H1 (cell line): ENCODE measurements around the gene DLGAP3. TPM values are rescaled to one million over a fixed set of nuclear protein-coding genes. Genes with fewer than 3 reads are reported as not detected.

Source experiments
- CTCF ChIA-PET: fragments of 300-600 bp; sonication (Branson Sonifier 250); formaldehyde crosslinking; loops from one replicate; lab custom pipeline; 2021; ENCODE audit not compliant: partially characterized antibody; lab: Charles Lee
- POLR2A ChIA-PET: fragments of 300-600 bp; sonication (Branson Sonifier 250); formaldehyde crosslinking; loops from one replicate; lab custom pipeline; 2021; ENCODE audit warnings: inconsistent platforms; ENCODE audit not compliant: partially characterized antibody; lab: Charles Lee
- DNase-seq, 2 experiments: peaks; one replicate each; pipeline versions ENCODE4 v3.0.0 to v3.0.0-alpha.2; 2010 to 2022; ENCODE audit warnings: low spot score in 2 of 2, low read depth in 1 of 2, mixed read lengths in 1 of 2
- FAIRE-seq: peaks from 2 replicates; lab custom pipeline; 2011; peaks lifted over from hg19 to GRCh38; lab: Jason Lieb, UNC
- H2AFZ ChIP-seq: 2 replicates; pipeline ENCODE4 v1.8.1; 2012; ENCODE audit warnings: low read length, inconsistent platforms
- H2AK5ac ChIP-seq: 2 replicates; pipeline ENCODE4 v1.6.1; 2013; ENCODE audit warnings: low read depth, low read length
- H2BK120ac ChIP-seq: replicated peaks from 2 replicates; pipeline ENCODE3; 2013; ENCODE audit warnings: low read depth, low read length, inconsistent platforms
- H2BK12ac ChIP-seq: 2 replicates; pipeline ENCODE4 v1.6.1; 2013; ENCODE audit warnings: low read depth, low read length
- H2BK15ac ChIP-seq: 2 replicates; pipeline ENCODE4 v1.6.1; 2013; ENCODE audit warnings: low read length
- H2BK20ac ChIP-seq: 2 replicates; pipeline ENCODE4 v1.6.1; 2013; ENCODE audit warnings: low read length
- H2BK5ac ChIP-seq: 2 replicates; pipeline ENCODE4 v1.6.1; 2013; ENCODE audit warnings: low read depth, low read length
- H3K14ac ChIP-seq: 2 replicates; pipeline ENCODE4 v1.6.1; 2013; ENCODE audit warnings: inconsistent platforms; ENCODE audit not compliant: insufficient read length
- H3K18ac ChIP-seq: 2 replicates; pipeline ENCODE4 v1.6.1; 2013; ENCODE audit warnings: low read length; ENCODE audit errors: extremely low read depth
- H3K23ac ChIP-seq: 2 replicates; pipeline ENCODE4 v1.6.1; 2013; ENCODE audit warnings: inconsistent platforms; ENCODE audit not compliant: insufficient read length
- H3K23me2 ChIP-seq: 2 replicates; pipeline ENCODE4 v1.6.1; 2013; ENCODE audit warnings: low read depth, low read length
- H3K27ac ChIP-seq: 2 replicates; pipeline ENCODE4 v1.6.1; 2011; ENCODE audit warnings: low read depth, low read length, inconsistent platforms
- H3K27me3 ChIP-seq, 4 experiments: replicated peaks in 1 of 4; 1 replicate in 1 of 4; 2 replicates in 3 of 4; pipeline versions ENCODE4 v1.6.1 to v1.8.1; 2011 to 2013; ENCODE audit warnings: low read length in 3 of 4, mild to moderate bottlenecking in 3 of 4, inconsistent platforms in 2 of 4, mixed read lengths in 2 of 4, moderate library complexity in 1 of 4; ENCODE audit not compliant: control insufficient read depth in 3 of 4, insufficient read depth in 3 of 4; ENCODE audit errors: extremely low read depth in 1 of 4
- H3K36me3 ChIP-seq, 4 experiments: 2 replicates each; pipeline versions ENCODE4 v1.6.1 to v1.8.1; 2011 to 2013; ENCODE audit warnings: mild to moderate bottlenecking in 4 of 4, low read length in 3 of 4, moderate library complexity in 2 of 4, control low read depth in 1 of 4, inconsistent platforms in 1 of 4; ENCODE audit not compliant: insufficient read depth in 4 of 4, control insufficient read depth in 2 of 4
- H3K4ac ChIP-seq: replicated peaks from 2 replicates; pipeline ENCODE3; 2013; ENCODE audit warnings: low read length, low read depth, mixed read lengths, inconsistent platforms; ENCODE audit not compliant: insufficient read length
- H3K4me1 ChIP-seq, 4 experiments: replicated peaks in 1 of 4; 1 replicate in 1 of 4; 2 replicates in 3 of 4; pipeline versions ENCODE4 v1.6.1 to v1.8.1; 2011 to 2013; ENCODE audit warnings: low read length in 3 of 4, inconsistent platforms in 2 of 4, mixed read lengths in 1 of 4; ENCODE audit not compliant: insufficient read depth in 4 of 4, control insufficient read depth in 3 of 4
- H3K4me2 ChIP-seq, 2 experiments: 2 replicates each; pipeline versions ENCODE4 v1.6.1 to v1.8.1; 2011 to 2013; ENCODE audit warnings: low read depth in 2 of 2, low read length in 2 of 2, control low read depth in 1 of 2, inconsistent platforms in 1 of 2, mild to moderate bottlenecking in 1 of 2; ENCODE audit not compliant: insufficient read depth in 1 of 2
- H3K4me3 ChIP-seq, 4 experiments: fragments of 200-600, 300-600 bp in 1 of 4; sonication (generic), shearing (Covaris generic), sonication (Bioruptor Twin) in 1 of 4; 2 replicates each; pipeline versions ENCODE4 v1.5.1 to v1.8.1; 2011 to 2016; ENCODE audit warnings: low read length in 4 of 4, low read depth in 3 of 4, control low read depth in 2 of 4, inconsistent platforms in 2 of 4, mild to moderate bottlenecking in 2 of 4, mixed read lengths in 1 of 4, moderate library complexity in 1 of 4; ENCODE audit not compliant: insufficient read depth in 2 of 4; ENCODE audit errors: extremely low read depth in 1 of 4
- H3K56ac ChIP-seq: replicated peaks from 2 replicates; pipeline ENCODE3; 2013; ENCODE audit warnings: low read depth, mild to moderate bottlenecking, mixed read lengths, low read length, inconsistent platforms; ENCODE audit not compliant: insufficient read length
- H3K79me1 ChIP-seq: 2 replicates; pipeline ENCODE4 v1.6.1; 2013; ENCODE audit warnings: low read depth, low read length, control low read depth
- H3K79me2 ChIP-seq, 2 experiments: 2 replicates each; pipeline versions ENCODE4 v1.6.1 to v1.8.1; 2012 to 2013; ENCODE audit warnings: low read length in 2 of 2, mild to moderate bottlenecking in 2 of 2, inconsistent platforms in 1 of 2; ENCODE audit not compliant: insufficient read depth in 2 of 2, control insufficient read depth in 1 of 2
- H3K9ac ChIP-seq, 4 experiments: replicated peaks in 1 of 4; 1 replicate in 1 of 4; 2 replicates in 3 of 4; pipeline versions ENCODE4 v1.6.1 to v1.8.1; 2011 to 2013; ENCODE audit warnings: low read depth in 3 of 4, low read length in 3 of 4, control low read depth in 2 of 4, mild to moderate bottlenecking in 2 of 4, moderate library complexity in 2 of 4, inconsistent platforms in 1 of 4; ENCODE audit errors: extremely low read depth in 1 of 4
- H3K9me3 ChIP-seq, 2 experiments: 2 replicates each; pipeline versions ENCODE4 v1.6.1 to v1.8.1; 2012 to 2013; ENCODE audit warnings: mild to moderate bottlenecking in 2 of 2, moderate library complexity in 2 of 2, control low read depth in 1 of 2, inconsistent platforms in 1 of 2, low read depth in 1 of 2, low read length in 1 of 2, mixed read lengths in 1 of 2; ENCODE audit not compliant: insufficient read depth in 2 of 2
- H4K20me1 ChIP-seq, 2 experiments: replicated peaks in 1 of 2; 2 replicates each; pipeline versions ENCODE3 to v1.8.1; 2011 to 2013; ENCODE audit warnings: inconsistent platforms in 2 of 2, low read length in 2 of 2, mild to moderate bottlenecking in 1 of 2; ENCODE audit not compliant: insufficient read depth in 2 of 2, control insufficient read depth in 1 of 2
- H4K5ac ChIP-seq: 2 replicates; pipeline ENCODE4 v1.6.1; 2013; ENCODE audit warnings: low read length, low read depth, mixed read lengths, inconsistent platforms; ENCODE audit not compliant: insufficient read length
- H4K8ac ChIP-seq: 2 replicates; pipeline ENCODE4 v1.8.0; 2013; ENCODE audit warnings: mild to moderate bottlenecking, moderate library complexity, low read length, inconsistent platforms; ENCODE audit not compliant: insufficient read depth; ENCODE audit errors: extremely low read depth
- H4K91ac ChIP-seq: replicated peaks from 2 replicates; pipeline ENCODE3; 2013; ENCODE audit warnings: low read length, mixed read lengths, inconsistent platforms; ENCODE audit not compliant: insufficient read length
- BCL11A ChIP-seq, 2 experiments: IDR thresholded peaks; one replicate each; pipeline ENCODE4 v1.6.1; 2011; ENCODE audit warnings: low read depth in 2 of 2, low read length in 2 of 2, mild to moderate bottlenecking in 2 of 2
- CEBPB ChIP-seq: IDR thresholded peaks from 2 replicates; pipeline ENCODE4 v1.6.1; 2012; ENCODE audit warnings: low read depth, low read length
- CREB1 ChIP-seq: IDR thresholded peaks from 2 replicates; pipeline ENCODE4 v1.6.1; 2012; ENCODE audit warnings: inconsistent platforms
- CTBP2 ChIP-seq: IDR thresholded peaks from 2 replicates; pipeline ENCODE4 v1.7.0; 2011; ENCODE audit warnings: borderline replicate concordance, mild to moderate bottlenecking, moderate library complexity, mixed read lengths, low read length; ENCODE audit not compliant: insufficient read depth, insufficient read length
- EGR1 ChIP-seq: IDR thresholded peaks from 2 replicates; pipeline ENCODE4 v1.6.1; 2011; ENCODE audit warnings: low read depth, low read length, borderline replicate concordance
- MAFK ChIP-seq: IDR thresholded peaks from 2 replicates; pipeline ENCODE4 v1.6.1; 2012; ENCODE audit warnings: low read depth, mild to moderate bottlenecking, improper control_type of control experiment, low read length
- PHF8 ChIP-seq: fragments of 200-600 bp; sonication (generic); conservative IDR thresholded peaks from 2 replicates; pipeline ENCODE4 v1.7.1; 2012; ENCODE audit warnings: low read depth, mild to moderate bottlenecking, inconsistent platforms, low read length, moderate library complexity
- RFX5 ChIP-seq: IDR thresholded peaks from 2 replicates; pipeline ENCODE4 v1.6.1; 2011; ENCODE audit warnings: low read depth, low read length, improper control_type of control experiment, borderline replicate concordance
- RXRA ChIP-seq: IDR thresholded peaks from 2 replicates; pipeline ENCODE4 v1.6.1; 2011; ENCODE audit warnings: low read depth, mild to moderate bottlenecking, low read length, moderate library complexity; ENCODE audit not compliant: insufficient read depth
- SIRT6 ChIP-seq: IDR thresholded peaks from one replicate; pipeline ENCODE4 v1.7.1; 2012; ENCODE audit warnings: low read length, inconsistent platforms
- SP1 ChIP-seq: IDR thresholded peaks from 2 replicates; pipeline ENCODE4 v1.6.1; 2011; ENCODE audit warnings: low read depth, low read length
- SP4 ChIP-seq: IDR thresholded peaks from 2 replicates; pipeline ENCODE4 v1.6.1; 2012; ENCODE audit warnings: low read length, inconsistent platforms
- SUZ12 ChIP-seq: fragments of 200-600 bp; sonication (generic); IDR thresholded peaks from 2 replicates; pipeline ENCODE4 v1.6.1; 2012; ENCODE audit warnings: mild to moderate bottlenecking, inconsistent platforms, low read length, moderate library complexity, mixed read lengths
- TAF1 ChIP-seq: IDR thresholded peaks from 2 replicates; pipeline ENCODE4 v1.6.1; 2011; ENCODE audit warnings: mild to moderate bottlenecking, low read depth, low read length
- ZNF274 ChIP-seq: IDR thresholded peaks from 2 replicates; pipeline ENCODE4 v1.7.0; 2012; ENCODE audit warnings: low read length, borderline replicate concordance; ENCODE audit errors: extremely low read depth
- WGBS, 2 experiments: shearing (Covaris generic) in 1 of 2; methylation state at CpG; one replicate each; pipeline versions ENCODE4 v1.1.6 to v1.1.7; 2013 to 2015; ENCODE audit warnings: low lambda C conversion rate in 2 of 2, mixed read lengths in 2 of 2, inconsistent platforms in 1 of 2, low coverage in 1 of 2, missing lambda C conversion rate in 1 of 2; ENCODE audit not compliant: insufficient replicate concordance in 2 of 2, insufficient coverage in 1 of 2, insufficient read length in 1 of 2; ENCODE audit errors: extremely low coverage in 1 of 2, missing lambda C conversion rate in 1 of 2; 5-methylcytosine and 5-hydroxymethylcytosine counted together
- polyA plus RNA-seq, 7 experiments: library from polyadenylated mRNA; depleted of rRNA in 3 of 7; stranded (reverse) in 5 of 7; unstranded in 2 of 7; fragments of >200 nt in 5 of 7; fragments of 200-250 nt in 2 of 7; gene quantifications; 1 replicate in 5 of 7; 2 replicates in 1 of 7; 4 replicates in 1 of 7; pipeline versions ENCODE4 v1.2.1 to v1.2.3, GENCODE V29; 2011 to 2013; ENCODE audit warnings: missing spikeins in 2 of 7, mixed read lengths in 2 of 7
- total RNA-seq: library from RNA; stranded (reverse); fragmentation: NEBNext Ultra II Directional; extraction: Animal tissue kit (Norgen Biotek cat#: 25700); gene quantifications from 2 replicates; pipeline ENCODE4 v1.2.1, GENCODE V29; 2021
- TF ChIP-seq, protein P1 (sequence below): IDR thresholded peaks from 2 replicates; pipeline ENCODE4 v1.6.1; 2012; ENCODE audit warnings: inconsistent platforms

Gene DLGAP3
- total and polyA plus RNA-seq, 2 of the 8 experiments (the other 6 are each of a cell fraction or from before 2014, with no cell fraction given), result 3.8 to 13.2 TPM

DNA sequence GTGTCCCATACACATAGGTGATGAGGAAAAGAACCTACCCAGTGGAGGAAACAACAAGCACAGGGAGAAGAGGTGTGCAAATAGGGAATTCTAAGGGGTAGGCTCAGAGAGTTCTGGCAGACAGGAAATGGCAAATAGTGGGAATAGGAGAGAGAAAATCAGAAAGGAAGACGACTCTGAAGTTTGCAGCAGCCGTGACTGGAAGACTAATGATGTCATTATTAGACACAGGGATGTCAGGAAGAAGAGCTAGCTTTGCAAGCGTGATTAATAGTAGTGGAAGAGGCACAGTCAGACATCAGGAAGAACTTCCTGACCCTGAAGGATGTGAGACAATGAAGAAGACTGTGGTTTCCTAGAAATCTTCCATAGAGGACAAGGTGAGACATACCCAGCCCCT lies 21.1 kb downstream of the DLGAP3 start:
- no peaks in the 10 kb centered on the region for H4K20me1 ChIP-seq
- WGBS, 2 experiments, result 74% methylated on average over 3 of the region's 3 CpGs; no CpG with 5 or more reads in 1 of the 2 experiments
- H2BK15ac ChIP-seq, result no peak overlapping the region
- DNase-seq (no peak), FAIRE-seq (no peak)
- ChIA-PET CTCF (no interaction called here), POLR2A (interaction anchor here (1.0 kb wide), 1 partner anchor 49 kb away, joined by 4 read pairs; the partner anchor contains the start of gene SMIM12)
- no peaks in the 10 kb centered on the region; the same call in 1 of the 2 replicates for H3K23me2 ChIP-seq
- H3K4me3 ChIP-seq, result no peak overlapping the region
- H3K9ac ChIP-seq, result no peak overlapping the region
- no peaks in the 10 kb centered on the region for H3K36me3 ChIP-seq
- H3K79me2 ChIP-seq, result no peaks in the 10 kb centered on the region
- no peaks in the 10 kb centered on the region; a peak in 1 of 7 replicates for H3K27me3 ChIP-seq
- no peak overlapping the region for H3K56ac ChIP-seq
- H2BK120ac ChIP-seq, result no peak overlapping the region
- H3K27ac ChIP-seq, result no peak overlapping the region
- no peak overlapping the region for H2AK5ac ChIP-seq
- H2BK12ac ChIP-seq, result no peak overlapping the region
- no peak overlapping the region for H4K5ac ChIP-seq
- no peaks in the 10 kb centered on the region for H3K79me1 ChIP-seq
- no peak overlapping the region for H3K4ac ChIP-seq
- H3K9me3 ChIP-seq, result no peaks in the 10 kb centered on the region
- H3K14ac ChIP-seq, result no peak overlapping the region
- no peaks in the 10 kb centered on the region for H3K4me1 ChIP-seq
- no peak overlapping the region for H2BK5ac ChIP-seq
- no peak overlapping the region for H3K4me2 ChIP-seq
- H4K91ac ChIP-seq, result no peak overlapping the region
- H2BK20ac ChIP-seq, result no peak overlapping the region
- H2AFZ ChIP-seq, result no peak overlapping the region
- H3K18ac ChIP-seq, result no peak overlapping the region
- no peak overlapping the region for H3K23ac ChIP-seq
- no peak overlapping the region for H4K8ac ChIP-seq
- TF ChIP-seq ZNF274, result no peak
- TF ChIP-seq, protein P1, sequence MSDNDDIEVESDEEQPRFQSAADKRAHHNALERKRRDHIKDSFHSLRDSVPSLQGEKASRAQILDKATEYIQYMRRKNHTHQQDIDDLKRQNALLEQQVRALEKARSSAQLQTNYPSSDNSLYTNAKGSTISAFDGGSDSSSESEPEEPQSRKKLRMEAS, result no peak
- TF ChIP-seq TAF1, result no peak
- no peak for TF ChIP-seq CTBP2
- no peak for TF ChIP-seq SIRT6
- TF ChIP-seq SP1, result no peak
- no peak for TF ChIP-seq EGR1
- no peak for TF ChIP-seq CREB1
- TF ChIP-seq RFX5, result no peak
- no peak for TF ChIP-seq BCL11A (IDR thresholded peaks at IDR 0.05; ENCODE audit: low read depth in 2 of 2, low read length in 2 of 2)
- no peak for TF ChIP-seq CEBPB
- no peak for TF ChIP-seq SP4
- no peak for TF ChIP-seq MAFK
- TF ChIP-seq PHF8, result no peak
- no peak for TF ChIP-seq RXRA
- TF ChIP-seq SUZ12, result no peak
